HepG2 (cell line): ENCODE measurements around the gene SRSF4. TPM values are rescaled to one million over a fixed set of nuclear protein-coding genes. Genes with fewer than 3 reads are reported as not detected.

ENCODE experiments used
- ATF7-NPFF ChIP-seq: sonication (generic); formaldehyde crosslinking; IDR thresholded peaks from 2 replicates; pipeline ENCODE4 v1.8.1; 2023; ENCODE audit warnings: mild to moderate bottlenecking, low read depth, missing genetic modification reagents, moderate library complexity
- CBX1 ChIP-seq: IDR thresholded peaks from one replicate; pipeline ENCODE4 v1.6.1; 2016; ENCODE audit warnings: antibody characterized with exemption, low read depth
- ELF1 ChIP-seq: sonication (generic); formaldehyde crosslinking; IDR thresholded peaks from 2 replicates; pipeline ENCODE4 v1.4.0; 2020; ENCODE audit warnings: missing genetic modification reagents
- FOXP1 ChIP-seq, 2 experiments: fragments of 450-650 bp in 1 of 2; IDR thresholded peaks; 2 replicates each; pipeline ENCODE4 v1.6.1; 2017 to 2018; ENCODE audit warnings: antibody characterized with exemption in 1 of 2
- FOXP4 ChIP-seq: sonication (generic); formaldehyde crosslinking; IDR thresholded peaks from 2 replicates; pipeline ENCODE4 v1.4.0; 2020; ENCODE audit warnings: missing genetic modification reagents
- KAT8 ChIP-seq: IDR thresholded peaks from 2 replicates; pipeline ENCODE4 v1.6.1; 2016; ENCODE audit warnings: missing genetic modification reagents, missing compliant biosample characterization
- KDM1A ChIP-seq: IDR thresholded peaks from 2 replicates; pipeline ENCODE4 v1.6.1; 2016; ENCODE audit warnings: missing compliant biosample characterization
- KDM4B ChIP-seq: sonication (generic); formaldehyde crosslinking; IDR thresholded peaks from 2 replicates; pipeline ENCODE4 v1.4.0; 2020; ENCODE audit warnings: missing genetic modification reagents
- LRRFIP1 ChIP-seq: sonication (generic); formaldehyde crosslinking; conservative IDR thresholded peaks from 2 replicates; pipeline ENCODE4 v1.4.0; 2020; ENCODE audit warnings: missing genetic modification reagents
- MED8 ChIP-seq: sonication (generic); formaldehyde crosslinking; IDR thresholded peaks from 2 replicates; pipeline ENCODE4 v1.8.1; 2023; ENCODE audit warnings: mild to moderate bottlenecking, missing genetic modification reagents; ENCODE audit not compliant: insufficient replicate concordance
- MTF2 ChIP-seq: sonication (generic); formaldehyde crosslinking; IDR thresholded peaks from 2 replicates; pipeline ENCODE4 v1.5.0; 2020; ENCODE audit warnings: missing genetic modification reagents, borderline replicate concordance
- MYC ChIP-seq: sonication (generic); formaldehyde crosslinking; IDR thresholded peaks from 2 replicates; pipeline ENCODE4 v1.9.0; 2021; ENCODE audit warnings: missing genetic modification reagents, borderline replicate concordance
- SKIL ChIP-seq: sonication (generic); formaldehyde crosslinking; IDR thresholded peaks from 2 replicates; pipeline ENCODE4 v1.8.0; 2022; ENCODE audit warnings: missing genetic modification reagents, mild to moderate bottlenecking, moderate library complexity, borderline replicate concordance
- TFE3 ChIP-seq: IDR thresholded peaks from 2 replicates; pipeline ENCODE4 v1.6.1; 2016
- ZBTB10 ChIP-seq: sonication (generic); formaldehyde crosslinking; IDR thresholded peaks from 2 replicates; pipeline ENCODE4 v1.4.0; 2020; ENCODE audit warnings: missing genetic modification reagents, borderline replicate concordance
- ZNF224 ChIP-seq: sonication (generic); formaldehyde crosslinking; IDR thresholded peaks from 2 replicates; pipeline ENCODE4 v1.5.0; 2020; ENCODE audit warnings: mild to moderate bottlenecking, missing genetic modification reagents
- ZNF232 ChIP-seq: sonication (generic); formaldehyde crosslinking; IDR thresholded peaks from 2 replicates; pipeline ENCODE4 v1.4.0; 2020; ENCODE audit warnings: missing genetic modification reagents, borderline replicate concordance
- ZNF567 ChIP-seq: sonication (generic); formaldehyde crosslinking; IDR thresholded peaks from 2 replicates; pipeline ENCODE4 v1.8.1; 2023; ENCODE audit warnings: mild to moderate bottlenecking, missing genetic modification reagents, borderline replicate concordance
- ZNF644 ChIP-seq: IDR thresholded peaks from 2 replicates; pipeline ENCODE4 v1.6.1; 2016; ENCODE audit warnings: low read depth
- ZNF768 ChIP-seq: sonication (generic); formaldehyde crosslinking; IDR thresholded peaks from 2 replicates; pipeline ENCODE4 v1.4.0; 2020; ENCODE audit warnings: missing genetic modification reagents
- polyA plus RNA-seq, 8 experiments: library from polyadenylated mRNA; depleted of rRNA in 3 of 8; stranded (reverse) in 7 of 8; unstranded in 1 of 8; fragments of >200 nt; fragmentation: Illumina TruSeq in 4 of 8; extraction: Trizol in 4 of 8; gene quantifications; 2 replicates each; pipeline versions ENCODE4 v1.2.1 to v1.2.3, GENCODE V29; 2011 to 2016; ENCODE audit warnings: low read depth in 4 of 8, missing spikeins in 1 of 8, mixed read lengths in 1 of 8; ENCODE audit not compliant: insufficient read depth in 1 of 8
- total RNA-seq, 5 experiments: library from RNA; depleted of rRNA; stranded (reverse); fragments of >200 nt; fragmentation: Illumina TruSeq; extraction: Trizol; gene quantifications; 2 replicates each; pipeline ENCODE4 v1.2.3, GENCODE V29; 2016; ENCODE audit warnings: low read depth in 1 of 5

The SRSF4 gene
- total and polyA plus RNA-seq, 2 of the 13 experiments (the other 11 are each of a cell fraction or from before 2014, with no cell fraction given), result 37.7 to 50.9 TPM

GRCh38 chr1:29105822-29106221 lies 75.9 kb downstream of the SRSF4 start (continued):
- TF ChIP-seq KAT8 (CRISPR knock-in tag), result 0 out of 2 replicates have a peak, but pooled peaks have one; percentile 27
- peak; percentile 38; the same call in 1 of the 2 replicates for TF ChIP-seq ZNF644 (CRISPR knock-in tag)
- TF ChIP-seq ATF7-NPFF (CRISPR knock-in tag), result no peak
- TF ChIP-seq SKIL (CRISPR knock-in tag), result no peak
- peak; percentile 74 for TF ChIP-seq FOXP4 (CRISPR knock-in tag)
- TF ChIP-seq ZBTB10 (CRISPR knock-in tag), result no peak
- peak; percentile 16; the same call in 1 of the 2 replicates for TF ChIP-seq ELF1 (CRISPR knock-in tag)
- no peak for TF ChIP-seq MED8 (CRISPR knock-in tag)
- TF ChIP-seq MYC, result no peak
- no peak for TF ChIP-seq ZNF768 (CRISPR knock-in tag)
- 0 out of 2 replicates have a peak, but pooled peaks have one; percentile 43 for TF ChIP-seq FOXP1 (IDR thresholded peaks at IDR 0.05)
- TF ChIP-seq FOXP1 (CRISPR knock-in tag; IDR thresholded peaks at IDR 0.05), result peak; percentile 79
- TF ChIP-seq ZNF232, result no peak
- TF ChIP-seq KDM4B (CRISPR knock-in tag), result no peak
- no peak for TF ChIP-seq CBX1
- no peak for TF ChIP-seq ZNF224 (CRISPR knock-in tag)
- TF ChIP-seq TFE3 (CRISPR knock-in tag), result 0 out of 2 replicates have a peak, but pooled peaks have one; percentile 43
- no peak for TF ChIP-seq MTF2 (CRISPR knock-in tag)
- peak; percentile 70; the same call in 1 of the 2 replicates for TF ChIP-seq KDM1A
- no peak for TF ChIP-seq ZNF567 (CRISPR knock-in tag)
- no peak for TF ChIP-seq LRRFIP1 (CRISPR knock-in tag)
